CD14-positive monocyte (primary cell): Measurements from ENCODE around the gene ATXN2. TPM values are rescaled to one million over a fixed set of nuclear protein-coding genes. Genes with fewer than 3 reads are reported as not detected.

Experiments
- DNase-seq, 3 donors: peaks; one replicate each; pipeline ENCODE4 v3.0.0-alpha.2; 2011 to 2022
- H2AFZ ChIP-seq: 2 replicates; pipeline ENCODE4 v1.6.0; 2012; ENCODE audit warnings: mild to moderate bottlenecking, low read depth, low read length, inconsistent platforms; ENCODE audit not compliant: insufficient read depth, poor library complexity, severe bottlenecking
- H3K27ac ChIP-seq, 2 donors: 1 replicate in 1 of 2; 2 replicates in 1 of 2; pipeline ENCODE4 v1.5.1; 2012 to 2013; ENCODE audit warnings: low read length in 2 of 2, control low read depth in 1 of 2, inconsistent platforms in 1 of 2, low read depth in 1 of 2, mild to moderate bottlenecking in 1 of 2
- H3K27me3 ChIP-seq, 2 donors: one replicate each; pipeline versions ENCODE4 v1.6.0 to v1.6.1; 2011 to 2013; ENCODE audit warnings: low read length in 2 of 2; ENCODE audit not compliant: control insufficient read depth in 2 of 2, insufficient read depth in 2 of 2
- H3K36me3 ChIP-seq, 2 donors: replicated peaks in 1 of 2; 1 replicate in 1 of 2; 2 replicates in 1 of 2; pipeline versions ENCODE4 v1.5.1 to v1.6.1; 2012 to 2013; ENCODE audit warnings: low read length in 2 of 2, control low read depth in 1 of 2, inconsistent platforms in 1 of 2, mild to moderate bottlenecking in 1 of 2; ENCODE audit not compliant: insufficient read depth in 2 of 2, control insufficient read depth in 1 of 2
- H3K4me1 ChIP-seq, 2 donors: 1 replicate in 1 of 2; 2 replicates in 1 of 2; pipeline versions ENCODE4 v1.5.1 to v1.6.1; 2012 to 2013; ENCODE audit warnings: low read length in 2 of 2, control low read depth in 1 of 2, inconsistent platforms in 1 of 2, mild to moderate bottlenecking in 1 of 2, moderate library complexity in 1 of 2; ENCODE audit not compliant: insufficient read depth in 2 of 2, control insufficient read depth in 1 of 2
- H3K4me2 ChIP-seq: replicated peaks from 2 replicates; pipeline ENCODE3; 2012; ENCODE audit warnings: low read length, moderate library complexity, mild to moderate bottlenecking; ENCODE audit not compliant: poor library complexity, severe bottlenecking; ENCODE audit errors: extremely low read depth
- H3K4me3 ChIP-seq, 3 experiments: fragments of 200-600 bp in 1 of 3; sonication (generic) in 1 of 3; replicated peaks in 1 of 3; 1 replicate in 2 of 3; 2 replicates in 1 of 3; pipeline ENCODE4 v1.5.1; 2011 to 2013; ENCODE audit warnings: low read length in 3 of 3, mild to moderate bottlenecking in 3 of 3, control low read depth in 2 of 3, low read depth in 2 of 3, inconsistent platforms in 1 of 3, moderate library complexity in 1 of 3
- H3K79me2 ChIP-seq: 2 replicates; pipeline ENCODE4 v1.6.0; 2012; ENCODE audit warnings: mild to moderate bottlenecking, control low read depth, inconsistent platforms, low read length, moderate library complexity; ENCODE audit not compliant: insufficient read depth
- H3K9ac ChIP-seq: 2 replicates; pipeline ENCODE4 v1.6.0; 2017; ENCODE audit warnings: low read length, mild to moderate bottlenecking; ENCODE audit not compliant: insufficient read depth, poor library complexity, severe bottlenecking
- H3K9me3 ChIP-seq, 2 donors: replicated peaks in 1 of 2; 1 replicate in 1 of 2; 2 replicates in 1 of 2; pipeline versions ENCODE4 v1.5.1 to v1.6.1; 2012 to 2013; ENCODE audit warnings: low read length in 2 of 2, control low read depth in 1 of 2; ENCODE audit not compliant: control insufficient read depth in 1 of 2, insufficient read depth in 1 of 2
- H4K20me1 ChIP-seq: 2 replicates; pipeline ENCODE4 v1.6.0; 2012; ENCODE audit warnings: mild to moderate bottlenecking, low read length, control low read depth, moderate library complexity; ENCODE audit not compliant: insufficient read depth
- H3K27ac Mint-ChIP-seq, 7 donors: one replicate each; pipeline ENCODE4 v1.8.0; 2020; ENCODE audit warnings: mild to moderate bottlenecking in 7 of 7, mixed read lengths in 7 of 7, moderate library complexity in 6 of 7, inconsistent platforms in 2 of 7
- H3K27me3 Mint-ChIP-seq, 3 donors: one replicate each; pipeline ENCODE4 v1.8.0; 2021 to 2022; ENCODE audit warnings: low read depth in 3 of 3, mild to moderate bottlenecking in 3 of 3, mixed read lengths in 3 of 3, moderate library complexity in 3 of 3, inconsistent platforms in 1 of 3
- H3K36me3 Mint-ChIP-seq, 2 donors: one replicate each; pipeline ENCODE4 v1.8.0; 2020; ENCODE audit warnings: mixed read lengths in 2 of 2, inconsistent platforms in 1 of 2, mild to moderate bottlenecking in 1 of 2
- H3K4me1 Mint-ChIP-seq: one replicate; pipeline ENCODE4 v1.8.0; 2020; ENCODE audit warnings: mild to moderate bottlenecking, mixed read lengths
- H3K4me3 Mint-ChIP-seq, 2 donors: one replicate each; pipeline ENCODE4 v1.8.0; 2020; ENCODE audit warnings: mild to moderate bottlenecking in 2 of 2, mixed read lengths in 2 of 2, moderate library complexity in 1 of 2
- H3K9me3 Mint-ChIP-seq, 7 donors: one replicate each; pipeline ENCODE4 v1.8.0; 2020 to 2022; ENCODE audit warnings: mixed read lengths in 7 of 7, mild to moderate bottlenecking in 6 of 7, moderate library complexity in 6 of 7, inconsistent platforms in 2 of 7
- WGBS: methylation state at CpG from one replicate; pipeline ENCODE4 v1.1.5; 2013; ENCODE audit warnings: missing lambda C conversion rate; ENCODE audit not compliant: insufficient coverage; 5-methylcytosine and 5-hydroxymethylcytosine counted together
- intact Hi-C, 2 donors: fragments of 100-400 bp; cut with micrococcal nuclease; formaldehyde crosslinking; loops; one replicate each; pipeline versions ENCODE4 v1.15.0 to v1.15.1; 2023
- polyA plus RNA-seq, 3 donors: library from polyadenylated mRNA; depleted of rRNA in 1 of 3; unstranded in 2 of 3; stranded (reverse) in 1 of 3; fragments of 300-500 nt in 2 of 3; fragments of >200 nt in 1 of 3; fragmentation: Illumina TruSeq in 2 of 3; gene quantifications; 1 replicate in 2 of 3; 2 replicates in 1 of 3; pipeline ENCODE4 v1.2.3, GENCODE V29; 2012 to 2021
- TF ChIP-seq, protein P1 (sequence below): fragments of 200-600 bp; IDR thresholded peaks from one replicate; pipeline ENCODE4 v1.8.0; 2022; ENCODE audit warnings: antibody characterized with exemption, mild to moderate bottlenecking

Gene ATXN2
- polyA plus RNA-seq, 3 donors: 4.3 to 28.8 (median 11.9) TPM

- Mint-ChIP-seq H3K4me3 (no peak overlapping the region), H3K4me1 (no peaks in the 10 kb centered on the region), H3K9me3 (no peaks in the 10 kb centered on the region), H3K36me3 (peaks cover 24 to 57% of the 10 kb centered on the region in 2 donors), H3K27ac (peak overlapping the region in 2 of 7 donors; percentile 11 to 59), H3K27me3 (no peaks in the 10 kb centered on the region)
- Histone ChIP-seq H3K9me3 (no peaks in the 10 kb centered on the region), H3K4me1 (no peaks in the 10 kb centered on the region), H4K20me1 (peaks cover 15% of the 10 kb centered on the region), H2AFZ (no peak overlapping the region), H3K4me2 (no peak overlapping the region), H3K27me3 (no peaks in the 10 kb centered on the region), H3K27ac (no peak overlapping the region), H3K79me2 (no peaks in the 10 kb centered on the region), H3K36me3 (peaks cover 26 to 72% of the 10 kb centered on the region in 2 donors), H3K4me3 (no peak overlapping the region), H3K9ac (no peak overlapping the region)
- 0% methylated on average over 3 of the region's 8 CpGs for WGBS
- intact Hi-C loops: no loop called here
- peak; percentile 41 to 64 (median 46) for DNase-seq
- TF ChIP-seq, protein P1, sequence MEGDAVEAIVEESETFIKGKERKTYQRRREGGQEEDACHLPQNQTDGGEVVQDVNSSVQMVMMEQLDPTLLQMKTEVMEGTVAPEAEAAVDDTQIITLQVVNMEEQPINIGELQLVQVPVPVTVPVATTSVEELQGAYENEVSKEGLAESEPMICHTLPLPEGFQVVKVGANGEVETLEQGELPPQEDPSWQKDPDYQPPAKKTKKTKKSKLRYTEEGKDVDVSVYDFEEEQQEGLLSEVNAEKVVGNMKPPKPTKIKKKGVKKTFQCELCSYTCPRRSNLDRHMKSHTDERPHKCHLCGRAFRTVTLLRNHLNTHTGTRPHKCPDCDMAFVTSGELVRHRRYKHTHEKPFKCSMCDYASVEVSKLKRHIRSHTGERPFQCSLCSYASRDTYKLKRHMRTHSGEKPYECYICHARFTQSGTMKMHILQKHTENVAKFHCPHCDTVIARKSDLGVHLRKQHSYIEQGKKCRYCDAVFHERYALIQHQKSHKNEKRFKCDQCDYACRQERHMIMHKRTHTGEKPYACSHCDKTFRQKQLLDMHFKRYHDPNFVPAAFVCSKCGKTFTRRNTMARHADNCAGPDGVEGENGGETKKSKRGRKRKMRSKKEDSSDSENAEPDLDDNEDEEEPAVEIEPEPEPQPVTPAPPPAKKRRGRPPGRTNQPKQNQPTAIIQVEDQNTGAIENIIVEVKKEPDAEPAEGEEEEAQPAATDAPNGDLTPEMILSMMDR: peak; percentile 87
Measured at GRCh38 chr12:111529424-111530368, 69.4 kb downstream of the ATXN2 start.

DNA sequence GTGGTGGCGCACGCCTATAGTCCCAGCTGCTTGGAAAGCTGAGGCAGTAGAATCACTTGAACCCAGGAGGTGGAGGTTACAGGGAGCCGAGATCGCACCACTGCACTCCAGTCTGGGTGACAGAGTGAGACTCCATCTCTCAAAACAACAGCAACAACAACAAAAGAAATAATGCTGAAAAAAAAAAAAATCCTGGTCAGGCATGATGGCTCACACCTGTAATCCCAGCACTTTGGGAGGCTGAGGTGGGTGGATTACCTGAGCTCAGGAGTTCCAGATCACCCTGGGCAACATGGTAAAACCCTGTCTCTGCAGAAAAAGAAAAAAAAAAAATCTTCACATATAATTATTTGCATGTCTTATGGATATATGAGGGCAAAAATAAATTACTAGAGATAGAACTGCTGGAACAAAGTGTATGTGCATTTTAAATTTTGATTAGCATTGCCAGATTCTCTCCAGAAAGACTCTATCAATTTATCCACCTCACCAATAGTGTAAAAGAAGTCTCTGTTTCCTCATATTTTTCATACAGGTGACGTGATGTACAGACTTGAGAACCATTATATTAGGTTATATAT lies 75.4 kb downstream of the ATXN2 start:
- H3K9me3 ChIP-seq: no peaks in the 10 kb centered on the region
- TF ChIP-seq, protein P1: no peak
- Mint-ChIP-seq H3K4me3 (no peak overlapping the region), H3K27ac (no peak overlapping the region), H3K36me3 (peaks cover 35 to 47% of the 10 kb centered on the region in 2 donors), H3K27me3 (no peaks in the 10 kb centered on the region), H3K4me1 (no peaks in the 10 kb centered on the region), H3K9me3 (no peaks in the 10 kb centered on the region)
- intact Hi-C loops: no loop called here
- H2AFZ ChIP-seq: no peak overlapping the region
- WGBS: no CpG with 5 or more reads among the region's 5 CpGs
- no peak overlapping the region for H3K4me3 ChIP-seq
- peaks cover 69 to 95% of the 10 kb centered on the region in 2 donors for H3K36me3 ChIP-seq
- H3K4me1 ChIP-seq: no peaks in the 10 kb centered on the region
- no peaks in the 10 kb centered on the region for H4K20me1 ChIP-seq
- H3K79me2 ChIP-seq: no peaks in the 10 kb centered on the region
- no peak for DNase-seq
- no peak overlapping the region for H3K4me2 ChIP-seq
- no peak overlapping the region for H3K27ac ChIP-seq
- H3K27me3 ChIP-seq: no peaks in the 10 kb centered on the region
- H3K9ac ChIP-seq: no peak overlapping the region
